Stimulated activated CD4-positive, alpha-beta T cell treated with anti-CD3 and anti-CD28 coated beads, TNF-alpha, amount 100 ng/mL, for 1 hour (primary cell): ENCODE measurements around the gene PLCXD1.

Experiments
- DNase-seq, 3 donors: peaks; one replicate each; pipeline ENCODE4 v3.0.0-alpha.2; 2020; ENCODE audit warnings: low read depth in 3 of 3, low spot score in 1 of 3

PLCXD1 gene

GRCh38 chrX:333611-334311 lies 52.6 kb downstream of the PLCXD1 start:
- no peak for DNase-seq

DNA sequence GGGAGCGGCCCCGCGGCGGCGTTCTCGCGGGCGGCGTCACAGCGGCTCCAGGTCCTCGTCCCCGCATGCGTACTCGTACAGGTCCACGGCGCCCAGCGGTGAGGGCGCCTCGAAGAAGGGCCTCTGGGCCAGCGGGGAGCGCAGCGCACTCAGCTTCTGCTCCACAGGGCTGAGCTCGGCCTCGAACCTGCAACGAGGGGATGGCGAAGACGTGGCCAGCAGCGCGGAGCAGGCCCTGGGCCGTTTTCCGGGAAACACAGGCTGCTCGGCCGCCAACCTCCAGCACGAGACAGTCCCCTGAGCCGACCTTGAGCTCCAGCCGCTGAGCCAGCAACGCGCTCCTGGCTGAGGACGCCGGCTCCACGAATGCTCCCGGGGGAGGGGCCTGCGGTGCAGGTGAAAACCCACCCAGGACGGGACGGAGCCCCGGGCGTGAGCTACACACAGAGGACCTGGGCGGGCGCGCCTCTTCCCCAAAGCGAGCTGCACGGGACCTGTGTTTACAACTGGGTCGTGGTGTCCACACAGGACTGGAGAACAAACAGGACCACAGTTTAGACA lies 53.2 kb downstream of the PLCXD1 start:
- no peak for DNase-seq

GRCh38 chrX:334971-335757 lies 54.0 kb downstream of the PLCXD1 start:
- no peak for DNase-seq

GRCh38 chrX:335758-336155 lies 54.6 kb downstream of the PLCXD1 start:
- DNase-seq: no peak

- no peak for DNase-seq
Observed at GRCh38 chrX:336227-336626, 55.0 kb downstream of the PLCXD1 start.

DNA sequence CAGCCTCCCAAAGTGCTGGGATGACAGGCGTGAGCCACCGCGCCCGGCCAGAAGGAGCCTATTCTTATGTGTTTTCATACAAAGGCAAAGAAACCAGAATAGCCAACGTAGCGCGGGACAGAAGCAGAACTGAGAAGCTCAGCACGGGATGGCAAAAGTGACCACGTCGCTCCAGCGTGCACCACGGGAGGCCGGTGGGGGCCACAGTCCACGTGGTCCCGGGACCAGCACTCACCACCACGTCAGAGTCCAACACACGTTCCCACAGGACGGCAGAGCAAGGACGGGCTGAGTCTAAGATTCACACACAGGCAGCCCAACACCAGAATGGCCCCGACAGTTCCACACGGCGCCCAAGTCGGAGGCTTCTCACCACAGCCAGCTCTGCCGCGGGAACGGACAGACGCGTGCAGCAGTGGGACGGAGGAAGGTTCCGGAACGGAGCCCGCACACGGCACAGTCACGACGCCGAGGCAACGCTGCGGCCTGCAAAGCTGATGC lies 56.2 kb downstream of the PLCXD1 start:
- DNase-seq: no peak

GRCh38 chrX:338281-338835 lies 57.2 kb downstream of the PLCXD1 start:
- no peak for DNase-seq

- DNase-seq: no peak
Observed at GRCh38 chrX:338836-339400, 57.7 kb downstream of the PLCXD1 start.

- DNase-seq: no peak
Observed at GRCh38 chrX:340121-340520, 58.9 kb downstream of the PLCXD1 start.

DNA sequence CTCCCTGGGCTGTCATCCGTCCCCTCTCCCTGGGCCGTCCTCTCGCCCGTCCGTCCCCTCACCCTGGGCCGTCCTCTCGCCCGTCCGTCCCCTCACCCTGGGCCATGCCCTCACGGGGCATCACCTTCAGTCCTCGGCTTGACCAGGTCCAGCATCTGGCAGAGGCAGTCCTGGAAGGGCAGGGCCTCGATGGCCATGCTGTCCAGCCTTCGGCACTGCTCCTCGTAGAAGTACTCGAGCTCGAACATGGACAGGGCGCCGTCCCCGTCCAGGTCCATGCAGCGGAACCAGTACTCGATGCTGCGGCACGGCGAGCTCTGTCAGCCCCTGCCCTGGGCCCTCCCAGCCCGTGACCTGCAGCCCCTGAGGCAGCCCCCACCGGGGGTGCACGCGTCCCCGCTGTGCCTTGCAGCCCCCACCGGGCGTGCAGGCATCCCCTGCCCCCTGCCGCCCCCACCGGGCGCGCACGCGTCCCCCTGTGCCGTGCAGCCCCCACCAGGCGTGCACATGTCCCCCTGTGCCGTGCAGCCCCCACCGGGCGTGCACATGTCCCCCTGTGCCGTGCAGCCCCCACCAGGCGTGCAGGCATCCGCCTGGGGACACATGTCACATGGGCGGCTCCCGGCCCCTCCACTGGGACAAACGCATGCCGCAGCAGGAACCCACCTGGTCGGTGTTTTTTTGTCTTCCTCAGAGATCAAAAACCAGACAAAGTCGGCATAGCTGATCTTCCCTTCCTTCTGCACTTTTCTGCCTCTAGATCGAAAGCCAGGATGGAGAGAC lies 59.7 kb downstream of the PLCXD1 start:
- DNase-seq: no peak

GRCh38 chrX:341541-342101 lies 60.4 kb downstream of the PLCXD1 start:
- no peak for DNase-seq

DNA sequence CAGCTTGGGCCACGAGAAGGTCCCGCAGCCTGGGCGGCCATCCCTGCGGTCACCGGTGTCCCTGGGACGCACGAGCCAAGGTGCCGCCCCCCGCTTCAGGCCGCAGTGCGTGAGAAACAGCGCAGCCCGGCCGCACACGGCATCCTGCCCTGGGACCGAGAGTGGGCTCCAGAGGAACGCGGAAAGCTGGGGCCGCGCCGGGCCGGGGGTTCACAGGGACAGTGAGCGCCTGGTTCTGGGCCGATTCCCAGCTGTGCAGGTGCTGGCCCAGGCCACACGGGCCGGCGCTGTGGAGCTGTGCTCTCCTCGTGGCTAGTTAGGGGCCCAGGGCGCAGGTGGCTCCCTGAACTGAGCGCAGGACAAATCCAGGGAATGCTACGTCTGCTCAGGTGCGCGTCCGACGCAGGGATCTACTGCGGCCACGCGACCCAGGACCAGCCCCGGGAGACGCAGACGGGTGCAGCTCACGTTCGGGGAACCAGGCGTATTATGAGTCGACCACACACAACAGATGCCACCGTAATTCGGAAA lies 63.3 kb downstream of the PLCXD1 start:
- DNase-seq: no peak

DNA sequence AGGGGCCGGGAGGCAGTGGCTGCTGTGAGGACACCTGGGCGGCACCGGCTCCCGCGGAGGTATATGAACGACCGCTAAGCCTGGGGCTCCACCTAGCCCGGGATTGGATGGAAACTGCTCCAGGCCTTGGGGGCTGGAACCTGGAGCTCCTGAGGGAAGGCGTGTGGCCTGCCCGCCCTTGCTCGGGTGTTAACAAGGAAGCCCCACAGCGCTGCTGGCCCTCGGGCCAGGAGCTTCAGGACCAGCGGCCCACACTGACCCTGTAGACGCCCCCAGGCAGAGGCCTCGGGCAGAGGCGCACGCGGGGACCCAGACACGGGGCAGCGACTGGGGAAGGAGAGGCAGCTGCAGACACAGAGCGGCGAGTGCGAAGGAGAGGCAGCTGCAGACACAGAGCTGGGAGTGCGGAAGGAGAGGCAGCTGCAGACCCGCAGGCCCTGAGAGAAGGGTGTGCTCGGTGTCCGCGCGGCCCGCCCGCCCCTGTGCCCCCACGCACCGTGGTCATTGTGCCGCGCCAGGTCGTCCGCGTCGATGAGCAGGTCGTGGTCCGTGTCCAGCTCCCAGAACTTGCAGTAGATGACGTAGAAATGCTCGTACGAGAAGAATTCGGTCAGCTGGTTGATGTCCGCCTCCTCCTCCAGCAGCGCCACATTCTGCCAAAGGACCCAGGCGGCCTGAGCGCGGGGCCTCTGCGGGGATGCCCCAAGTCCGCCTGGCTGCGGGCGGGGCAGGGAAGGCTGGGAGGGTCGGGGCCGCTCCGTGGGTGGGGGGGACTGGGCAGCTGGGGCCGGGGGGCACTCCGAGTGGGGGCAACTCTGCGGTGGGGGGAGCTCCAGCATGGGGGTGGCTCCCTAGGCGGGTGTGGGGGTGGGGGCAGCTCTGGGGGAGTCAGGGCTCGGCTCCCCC lies 64.1 kb downstream of the PLCXD1 start:
- DNase-seq: no peak

DNA sequence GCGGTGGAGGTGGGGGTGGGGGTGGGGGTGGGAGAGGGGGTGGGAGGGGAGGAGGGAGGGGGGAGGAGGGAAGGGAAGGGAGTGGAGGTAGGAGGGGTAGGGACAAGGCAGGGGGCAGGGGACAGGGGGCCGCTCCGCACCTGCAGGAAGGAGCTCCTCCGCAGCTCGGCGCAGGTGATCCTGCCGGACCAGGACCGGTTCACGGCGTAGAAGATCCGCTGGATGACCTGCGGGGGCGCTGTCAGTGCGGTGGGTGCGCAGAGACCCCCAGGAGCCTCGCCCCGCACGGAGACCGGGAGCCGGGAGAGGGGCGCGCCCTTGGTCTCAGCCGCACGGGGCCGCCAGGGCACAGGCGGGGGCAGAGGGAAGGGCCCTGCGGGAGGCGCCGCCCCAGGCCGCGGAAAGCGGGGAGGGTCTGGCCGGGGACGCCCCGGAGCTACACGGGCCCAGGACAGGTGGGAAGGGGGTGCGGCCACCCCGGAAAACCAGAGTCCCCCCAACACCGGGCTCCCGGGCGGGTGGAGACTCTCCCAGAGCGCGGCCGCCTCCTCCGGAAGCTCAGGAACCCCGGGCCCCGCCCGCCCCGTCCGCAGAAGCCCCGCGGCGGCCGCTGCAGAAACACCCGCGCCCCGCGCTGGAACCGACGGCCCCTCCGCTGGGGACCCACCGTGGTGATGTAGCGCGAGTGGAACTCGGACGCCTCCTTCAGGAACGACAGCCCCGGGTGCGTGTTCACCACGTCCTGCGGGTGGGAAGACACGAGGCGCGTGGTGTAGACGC lies 65.0 kb downstream of the PLCXD1 start:
- no peak for DNase-seq

- DNase-seq: no peak
Observed at GRCh38 chrX:347351-348117, 66.4 kb downstream of the PLCXD1 start.

DNA sequence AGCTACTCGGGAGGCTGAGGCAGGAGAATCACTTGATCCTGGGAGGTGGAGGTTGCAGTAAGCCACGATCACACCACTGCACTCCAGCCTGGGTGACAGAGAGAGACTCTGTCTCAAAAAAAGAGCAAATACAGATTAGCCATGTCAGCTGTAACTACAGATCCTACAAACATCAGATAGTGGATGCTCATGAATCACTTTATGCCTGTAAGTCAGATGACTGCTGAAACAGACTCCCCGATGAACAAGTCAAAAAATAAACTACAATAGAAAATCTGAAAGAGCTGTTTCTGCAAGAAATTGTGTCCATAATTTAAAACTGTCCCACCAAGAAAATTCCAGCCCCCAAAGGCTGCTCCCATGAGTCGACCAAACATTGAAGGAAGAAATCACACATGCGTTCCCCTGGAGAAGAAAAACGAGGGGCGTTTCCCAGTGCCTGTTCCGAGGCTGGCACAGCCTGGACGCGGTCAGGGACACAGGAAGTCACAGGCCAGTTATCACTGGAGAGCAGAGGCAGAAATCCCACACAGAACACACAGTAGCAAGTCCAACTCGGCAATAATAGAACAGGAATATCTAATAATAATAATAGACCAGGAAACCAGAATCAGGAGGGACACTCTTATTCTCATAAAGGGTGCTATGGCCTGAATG lies 67.4 kb downstream of the PLCXD1 start:
- DNase-seq: no peak

DNA sequence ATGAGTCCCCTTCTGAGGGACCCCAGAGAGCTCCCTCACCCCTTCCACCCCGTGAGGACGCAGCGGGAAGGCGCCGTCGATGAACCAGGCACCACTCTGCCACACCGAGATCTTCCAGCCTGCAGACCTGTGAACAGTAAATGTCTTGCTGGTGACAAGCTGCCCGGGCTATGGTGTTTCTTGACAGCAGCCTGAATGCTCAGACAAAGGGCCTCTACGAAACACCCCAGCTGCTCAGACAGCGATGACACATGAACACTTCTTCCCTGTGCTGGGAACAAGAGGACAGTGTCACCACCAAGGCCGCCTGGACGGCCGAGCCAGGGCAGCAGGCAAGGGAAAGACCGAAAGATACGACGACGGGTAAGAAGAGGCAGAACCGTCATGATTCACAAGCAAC lies 68.0 kb downstream of the PLCXD1 start:
- DNase-seq: no peak
